HG02763 (cell line): ENCODE data around the gene PRKAR2B.
"Not testable (repeated sequence)": the region's sequence is repeated elsewhere in the genome, so short reads cannot be mapped to it uniquely, and the experiment has no call there.

ENCODE experiments used
- ATAC-seq: cut with Tn5 transposase; IDR thresholded peaks from one replicate; pipeline ENCODE4 v1.9.1; 2021; ENCODE audit warnings: mild to moderate bottlenecking, moderate library complexity; ENCODE audit not compliant: unreplicated experiment

The PRKAR2B gene

DNA sequence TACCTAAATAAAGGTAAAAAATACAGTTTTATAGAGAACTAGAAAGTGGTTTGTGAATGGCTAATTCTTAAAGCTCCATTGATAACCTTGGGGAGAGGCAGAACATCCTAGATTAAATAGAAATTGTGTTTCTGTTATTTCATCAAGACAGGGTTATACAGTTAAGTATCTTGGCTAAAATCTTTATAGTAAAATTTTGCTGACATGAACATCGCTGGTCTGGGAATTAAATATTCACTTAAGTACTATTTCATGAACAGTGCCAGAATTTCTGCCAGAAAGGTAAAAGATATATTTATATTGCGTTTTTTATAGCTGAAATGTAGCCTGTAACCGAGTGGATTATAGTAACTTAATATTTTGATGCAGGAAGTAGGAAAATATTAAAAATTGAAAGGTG, 70.6 kb downstream of the PRKAR2B start:
- ATAC-seq = no peak

GRCh38 chr7:107115762-107116540, 71.4 kb downstream of the PRKAR2B start:
- ATAC-seq = no peak

GRCh38 chr7:107118109-107118900, 73.8 kb downstream of the PRKAR2B start:
- ATAC-seq = no peak

GRCh38 chr7:107119376-107120105, 75.0 kb downstream of the PRKAR2B start:
- ATAC-seq = no peak

DNA sequence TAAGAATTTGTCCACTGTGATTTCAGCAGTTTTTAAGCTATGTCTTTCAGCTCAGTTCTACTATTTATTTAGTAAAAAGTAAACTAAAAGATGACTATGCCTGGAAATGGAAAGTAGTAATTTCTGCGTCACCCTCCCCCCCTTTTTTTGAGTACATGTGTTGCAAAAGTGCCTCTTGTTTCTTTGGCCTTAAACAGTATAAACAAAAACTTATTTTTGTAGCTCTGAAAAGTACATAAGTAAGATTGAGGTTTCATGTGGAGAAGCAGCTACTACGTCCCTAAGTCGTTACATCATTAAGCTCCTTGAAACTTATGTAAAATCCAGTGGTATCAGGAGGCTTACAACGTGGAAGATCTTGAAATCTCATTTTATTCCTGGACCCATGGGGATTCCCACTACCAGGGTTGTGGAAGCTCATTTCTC, 78.0 kb downstream of the PRKAR2B start:
- ATAC-seq = no peak

GRCh38 chr7:107123392-107123791, 78.9 kb downstream of the PRKAR2B start:
- ATAC-seq = no peak

DNA sequence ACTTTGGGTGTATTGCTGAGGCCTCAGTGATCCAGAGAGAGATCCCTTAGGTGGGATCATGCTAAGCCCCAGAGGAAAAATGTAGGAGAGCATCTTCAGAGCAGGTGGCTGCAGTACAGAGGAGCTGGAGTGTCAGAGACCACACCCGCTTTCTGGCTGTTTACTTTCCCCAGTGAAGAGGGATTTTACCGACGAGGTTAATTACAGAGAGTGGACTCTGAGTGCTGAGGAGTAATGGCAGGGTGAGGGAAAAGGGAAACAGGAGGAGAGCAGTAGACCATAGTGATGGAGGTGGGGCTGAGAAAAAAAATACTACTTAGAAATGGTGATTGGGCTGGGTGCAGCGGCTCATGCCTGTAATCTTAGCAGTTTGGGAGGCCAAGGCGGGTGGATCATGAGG, 81.0 kb downstream of the PRKAR2B start:
- ATAC-seq = no peak

DNA sequence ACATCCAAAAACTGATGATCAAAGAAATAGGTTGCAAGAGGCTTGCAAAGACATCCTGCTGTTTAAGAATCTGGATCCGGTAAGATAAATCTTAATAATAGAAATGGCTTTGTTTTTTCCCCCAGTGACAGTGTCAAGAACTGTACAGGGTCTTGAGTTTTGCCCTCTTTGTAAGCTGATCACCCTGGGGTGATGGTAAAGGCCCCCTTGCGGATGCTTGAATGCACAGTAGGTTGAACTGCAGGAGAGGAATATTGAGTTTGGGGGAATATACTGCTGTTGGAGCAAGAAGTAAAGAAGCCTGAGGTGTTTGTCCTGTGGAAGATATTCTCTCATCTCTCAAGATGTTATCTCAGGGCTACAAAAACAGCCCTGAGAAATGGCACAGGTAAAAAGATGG, 83.7 kb downstream of the PRKAR2B start:
- ATAC-seq = no peak

DNA sequence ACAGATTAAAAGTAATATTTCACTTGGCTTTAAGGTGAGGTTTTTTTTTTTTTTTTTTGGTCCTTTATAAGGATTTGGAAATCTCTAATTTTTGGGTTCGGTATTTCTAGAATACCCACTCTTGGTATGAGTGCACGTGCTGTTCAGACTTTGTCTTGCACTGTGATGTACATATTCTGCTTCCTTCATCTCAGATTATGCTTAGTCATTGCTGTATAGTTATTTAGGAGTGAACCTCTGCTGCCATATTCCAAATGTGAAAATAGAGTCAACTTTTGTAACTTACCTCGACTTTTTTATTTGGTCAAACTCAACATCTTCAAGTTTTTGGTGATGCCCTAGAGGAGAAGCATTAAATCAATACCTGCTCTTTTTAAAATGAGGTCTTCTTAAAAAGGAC, 84.2 kb downstream of the PRKAR2B start:
- ATAC-seq = no peak

- no peak for ATAC-seq
Observed at GRCh38 chr7:107130487-107131220, 86.1 kb downstream of the PRKAR2B start.

DNA sequence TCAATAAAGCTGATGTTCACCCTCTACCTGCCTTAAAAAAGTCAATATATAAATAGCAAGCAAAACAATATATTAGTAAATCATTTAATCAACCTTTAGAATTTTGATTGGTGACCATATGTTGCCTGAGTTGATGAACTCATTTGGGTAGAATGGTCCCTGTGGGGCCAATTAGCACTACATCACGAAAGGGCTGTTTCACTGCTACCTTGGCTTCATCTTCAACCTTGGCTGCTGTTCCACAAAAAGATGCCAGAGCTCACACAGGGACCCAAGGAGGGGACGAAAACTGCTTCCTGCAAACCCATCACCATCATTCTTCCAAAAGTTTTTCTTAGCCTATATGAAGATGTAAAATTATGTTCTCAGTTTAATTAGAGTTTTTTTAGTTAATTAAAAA, 88.9 kb downstream of the PRKAR2B start:
- no peak for ATAC-seq

DNA sequence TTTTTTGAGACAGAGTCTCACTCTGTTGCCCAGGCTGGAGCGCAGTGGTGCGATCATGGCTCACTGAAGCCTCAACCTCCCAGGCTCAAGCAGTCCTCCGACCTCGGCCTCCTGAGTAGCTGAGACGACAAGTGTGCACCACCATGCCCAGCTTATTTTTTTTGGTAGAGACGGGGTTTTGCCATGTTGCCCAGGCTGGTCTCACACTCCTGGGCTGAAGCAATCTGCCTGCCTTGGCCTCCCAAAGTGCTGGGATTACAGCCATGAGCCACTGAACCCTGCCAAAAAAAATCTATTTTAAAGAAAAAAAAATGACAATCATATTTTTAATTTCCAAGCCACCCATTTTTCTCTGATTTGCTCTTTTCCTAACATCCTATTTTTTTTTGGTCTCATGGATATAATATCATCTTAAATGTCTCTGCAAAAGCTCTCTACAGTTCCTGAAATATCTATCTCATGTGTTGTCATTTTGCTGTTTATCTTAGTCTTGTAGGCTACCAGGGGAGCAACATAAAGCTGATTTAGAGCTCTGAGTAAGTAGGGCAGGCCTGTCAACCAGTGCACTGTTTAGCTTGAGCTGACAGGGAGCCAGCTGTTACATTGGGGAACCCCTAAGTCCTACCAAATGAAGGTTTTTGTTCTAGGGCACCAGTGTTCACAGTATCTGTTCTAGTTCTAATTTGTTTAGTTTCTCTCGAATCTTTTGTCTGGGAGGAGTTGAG, 94.4 kb downstream of the PRKAR2B start:
- no peak for ATAC-seq

DNA sequence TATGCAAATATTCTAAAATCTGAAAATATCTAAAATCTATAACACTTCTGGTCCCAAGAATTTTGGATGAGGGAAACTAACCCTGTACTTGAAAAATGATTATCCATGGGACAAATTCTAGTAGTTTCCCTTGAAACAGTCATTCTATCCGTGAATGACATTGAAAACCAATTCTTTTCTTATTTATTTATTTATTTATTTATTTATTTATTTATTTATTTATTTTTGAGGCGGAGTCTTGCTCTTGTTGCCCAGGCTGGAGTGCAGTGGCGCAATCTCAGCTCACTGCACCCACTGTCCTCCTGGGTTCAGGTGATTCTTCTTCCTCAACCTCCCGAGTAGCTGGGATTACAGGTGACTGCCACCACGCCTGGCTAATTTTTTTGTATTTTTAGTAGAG, 99.4 kb downstream of the PRKAR2B start:
- ATAC-seq = not testable (repeated sequence)

DNA sequence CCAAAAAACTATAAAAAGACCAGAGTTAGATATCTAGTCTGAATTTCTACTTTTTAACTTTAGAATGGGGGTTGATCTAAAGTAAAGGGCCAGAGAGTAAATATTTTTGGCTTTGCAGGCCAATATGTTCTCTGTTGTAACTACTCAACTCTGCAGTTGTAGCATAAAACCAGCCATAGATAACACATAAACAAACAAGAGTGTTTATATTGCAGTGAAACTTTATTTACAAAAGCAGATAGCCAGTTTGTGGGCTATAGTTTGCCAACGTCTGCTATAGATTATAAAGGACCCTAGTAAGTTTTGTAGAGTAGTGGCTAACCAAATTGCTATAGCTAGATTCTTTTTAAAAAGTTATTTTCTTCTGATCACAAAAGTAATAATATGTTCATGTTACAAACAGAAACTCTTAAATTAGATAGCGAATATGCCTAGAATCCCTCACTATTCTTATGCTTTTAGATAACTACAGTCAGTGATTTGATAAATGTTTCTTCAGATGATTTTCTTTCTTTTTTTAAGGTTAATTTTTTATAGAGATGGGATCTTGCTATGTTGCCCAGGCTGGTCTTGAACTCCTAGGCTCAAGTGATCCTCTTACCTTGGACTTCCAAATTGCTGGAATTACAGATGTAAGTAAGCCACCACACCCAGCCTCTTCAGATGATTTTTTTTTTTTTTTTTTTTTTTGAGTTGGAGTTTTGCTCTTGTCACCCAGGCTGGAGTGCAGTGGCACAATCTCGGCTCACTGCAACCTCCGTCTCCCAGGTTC, 100.7 kb downstream of the PRKAR2B start:
- no peak for ATAC-seq

DNA sequence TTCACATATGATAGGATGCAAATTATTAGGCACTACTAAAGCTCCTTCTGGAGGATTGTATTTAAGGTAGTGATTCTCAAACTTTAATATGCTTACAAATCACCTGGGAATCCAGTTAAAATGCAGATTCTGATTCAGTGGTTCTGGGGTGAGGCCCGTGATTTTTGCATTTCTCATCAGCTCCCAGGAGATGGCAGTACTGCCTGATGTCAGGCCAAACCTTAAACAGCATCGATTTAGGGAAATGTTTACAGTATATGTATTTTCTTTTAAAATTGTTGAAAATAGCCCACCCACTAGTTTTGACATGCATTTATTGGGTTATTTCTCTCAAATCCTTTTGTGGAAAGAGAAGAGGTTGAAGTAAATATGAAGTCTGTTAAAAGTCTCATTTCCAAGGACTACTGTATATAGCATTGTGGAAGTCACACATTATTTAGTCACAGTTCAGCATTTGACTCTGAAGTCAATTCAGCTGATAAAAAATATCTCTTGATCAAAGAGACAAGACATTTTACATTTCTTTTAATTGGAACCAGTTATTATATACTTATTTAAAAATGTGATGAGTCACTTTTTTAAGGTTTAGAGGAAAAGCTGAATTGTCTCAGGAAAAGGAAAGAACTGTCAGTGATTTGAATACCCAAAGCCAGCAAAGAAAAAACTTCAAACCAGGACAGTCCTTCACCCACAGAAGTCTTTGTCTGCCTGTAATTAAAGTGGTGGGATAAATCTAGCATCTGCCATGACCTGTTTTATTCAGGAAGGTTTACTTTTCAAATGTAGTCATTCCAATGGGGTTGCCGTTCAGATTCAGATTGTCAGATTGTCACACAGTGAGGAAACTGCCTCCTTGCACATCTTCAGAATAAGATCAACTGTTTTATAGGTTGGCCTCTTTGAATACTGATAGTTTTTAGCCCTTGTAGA, 103.2 kb downstream of the PRKAR2B start:
- ATAC-seq = no peak

DNA sequence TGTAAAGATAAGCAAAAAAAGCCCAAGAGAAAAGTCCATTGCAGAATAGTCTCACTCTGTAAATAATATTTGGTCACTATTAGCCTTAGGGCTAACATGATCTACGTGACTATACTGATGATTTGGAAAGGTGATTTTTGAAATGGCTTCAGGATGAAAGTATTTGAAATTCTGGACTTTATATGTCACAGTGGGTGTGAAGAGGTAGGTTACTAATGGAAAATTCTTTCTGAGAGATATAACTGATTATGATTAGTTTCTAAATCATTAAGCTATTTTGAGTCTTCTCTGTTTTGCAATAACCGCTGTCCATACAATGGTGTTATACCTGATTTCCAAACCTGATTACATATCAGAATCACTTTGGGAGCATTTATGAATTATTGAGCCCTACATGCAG, 104.2 kb downstream of the PRKAR2B start:
- ATAC-seq = no peak

- no peak for ATAC-seq
Observed at GRCh38 chr7:107149863-107150262, 105.4 kb downstream of the PRKAR2B start.

- ATAC-seq = no peak
Observed at GRCh38 chr7:107150375-107151073, 106.0 kb downstream of the PRKAR2B start.
